ENCODE measurements around the gene RASAL3.
"Not testable (repeated sequence)": the region's sequence is repeated elsewhere in the genome, so short reads cannot be mapped to it uniquely, and the experiment has no call there.

The RASAL3 gene

GRCh38 chr19:15464394-15465385 is at the start of gene RASAL3:
RASAL3 (minus strand) TSS chr19:15464544; CDS start chr19:15464358, 186 bp downstream.
- DNase-seq (ENCODE audit: low spot score): no peak

GRCh38 chr19:15511671-15512424 is 47.5 kb upstream of the RASAL3 start:
- no peak for DNase-seq (ENCODE audit: low spot score)

GRCh38 chr19:15508035-15508710 is 43.8 kb upstream of the RASAL3 start, which contains the start of gene CYP4F22:
CYP4F22 (plus strand) TSS chr19:15508525; CDS start chr19:15525337, 16,812 bp downstream.
- no peak for DNase-seq (ENCODE audit: low spot score)

GRCh38 chr19:15507068-15508034 is 43.0 kb upstream of the RASAL3 start:
- DNase-seq (ENCODE audit: low spot score): no peak

- DNase-seq (ENCODE audit: low spot score): no peak
Observed at GRCh38 chr19:15506074-15506571, 41.8 kb upstream of the RASAL3 start.

GRCh38 chr19:15502264-15502663 is 37.9 kb upstream of the RASAL3 start:
- no peak for DNase-seq (ENCODE audit: low spot score)

GRCh38 chr19:15501596-15501995 is 37.3 kb upstream of the RASAL3 start:
- DNase-seq (ENCODE audit: low spot score): no peak

GRCh38 chr19:15498910-15499309 is 34.6 kb upstream of the RASAL3 start:
- peak; percentile 41 for DNase-seq (ENCODE audit: low spot score)

- DNase-seq (ENCODE audit: low spot score): no peak
Observed at GRCh38 chr19:15498156-15498858, 34.0 kb upstream of the RASAL3 start.

GRCh38 chr19:15495151-15495550 is 30.8 kb upstream of the RASAL3 start:
- DNase-seq (ENCODE audit: low spot score): no peak

GRCh38 chr19:15488489-15489226 is 24.3 kb upstream of the RASAL3 start:
- no peak for DNase-seq (ENCODE audit: low spot score)

- DNase-seq (ENCODE audit: low spot score): no peak
Observed at GRCh38 chr19:15487038-15487437, 22.7 kb upstream of the RASAL3 start.

- DNase-seq (ENCODE audit: low spot score): not testable (repeated sequence)
Observed at GRCh38 chr19:15485768-15486167, 21.4 kb upstream of the RASAL3 start.

GRCh38 chr19:15480996-15481395 is 16.7 kb upstream of the RASAL3 start:
- not testable (repeated sequence) for DNase-seq (ENCODE audit: low spot score)

- DNase-seq (ENCODE audit: low spot score): no peak
Observed at GRCh38 chr19:15479391-15480345, 15.3 kb upstream of the RASAL3 start, which contains the start of gene PGLYRP2. PGLYRP2 (minus strand) TSS chr19:15479501; CDS start chr19:15479371, 130 bp downstream.

GRCh38 chr19:15476325-15476724 is 12.0 kb upstream of the RASAL3 start:
- no peak for DNase-seq (ENCODE audit: low spot score)

GRCh38 chr19:15475611-15476010 is 11.3 kb upstream of the RASAL3 start:
- DNase-seq (ENCODE audit: low spot score): no peak

GRCh38 chr19:15475169-15475568 is 10.8 kb upstream of the RASAL3 start:
- no peak for DNase-seq (ENCODE audit: low spot score)

Data from RKO (cell line).